VCaP (cell line): ENCODE data around the gene WDR70.

Source experiments
- H3K27ac ChIP-seq: fragments of 450-650 bp; 2 replicates; pipeline ENCODE4 v1.5.1; 2017
- TF ChIP-seq, protein P1 (sequence below): fragments of 450-650 bp; conservative IDR thresholded peaks from 2 replicates; pipeline ENCODE4 v1.5.1; 2017; ENCODE audit warnings: mild to moderate bottlenecking, moderate library complexity

Gene WDR70

GRCh38 chr5:37717613-37718431, 338.7 kb downstream of the WDR70 start:
- H3K27ac ChIP-seq: peak overlapping the region; percentile 74
- TF ChIP-seq, protein P1, sequence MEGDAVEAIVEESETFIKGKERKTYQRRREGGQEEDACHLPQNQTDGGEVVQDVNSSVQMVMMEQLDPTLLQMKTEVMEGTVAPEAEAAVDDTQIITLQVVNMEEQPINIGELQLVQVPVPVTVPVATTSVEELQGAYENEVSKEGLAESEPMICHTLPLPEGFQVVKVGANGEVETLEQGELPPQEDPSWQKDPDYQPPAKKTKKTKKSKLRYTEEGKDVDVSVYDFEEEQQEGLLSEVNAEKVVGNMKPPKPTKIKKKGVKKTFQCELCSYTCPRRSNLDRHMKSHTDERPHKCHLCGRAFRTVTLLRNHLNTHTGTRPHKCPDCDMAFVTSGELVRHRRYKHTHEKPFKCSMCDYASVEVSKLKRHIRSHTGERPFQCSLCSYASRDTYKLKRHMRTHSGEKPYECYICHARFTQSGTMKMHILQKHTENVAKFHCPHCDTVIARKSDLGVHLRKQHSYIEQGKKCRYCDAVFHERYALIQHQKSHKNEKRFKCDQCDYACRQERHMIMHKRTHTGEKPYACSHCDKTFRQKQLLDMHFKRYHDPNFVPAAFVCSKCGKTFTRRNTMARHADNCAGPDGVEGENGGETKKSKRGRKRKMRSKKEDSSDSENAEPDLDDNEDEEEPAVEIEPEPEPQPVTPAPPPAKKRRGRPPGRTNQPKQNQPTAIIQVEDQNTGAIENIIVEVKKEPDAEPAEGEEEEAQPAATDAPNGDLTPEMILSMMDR: no peak

GRCh38 chr5:37720550-37720952, 341.4 kb downstream of the WDR70 start:
- H3K27ac ChIP-seq: no peak overlapping the region
- TF ChIP-seq, protein P1: no peak

- H3K27ac ChIP-seq: no peak overlapping the region
- TF ChIP-seq, protein P1: no peak
Measured at GRCh38 chr5:37721447-37721871, 342.3 kb downstream of the WDR70 start.

GRCh38 chr5:37722236-37723161, 343.4 kb downstream of the WDR70 start:
- H3K27ac ChIP-seq: no peak overlapping the region
- TF ChIP-seq, protein P1: no peak

GRCh38 chr5:37723162-37723961, 344.2 kb downstream of the WDR70 start:
- TF ChIP-seq, protein P1: peak; percentile 40
- H3K27ac ChIP-seq: no peak overlapping the region

DNA sequence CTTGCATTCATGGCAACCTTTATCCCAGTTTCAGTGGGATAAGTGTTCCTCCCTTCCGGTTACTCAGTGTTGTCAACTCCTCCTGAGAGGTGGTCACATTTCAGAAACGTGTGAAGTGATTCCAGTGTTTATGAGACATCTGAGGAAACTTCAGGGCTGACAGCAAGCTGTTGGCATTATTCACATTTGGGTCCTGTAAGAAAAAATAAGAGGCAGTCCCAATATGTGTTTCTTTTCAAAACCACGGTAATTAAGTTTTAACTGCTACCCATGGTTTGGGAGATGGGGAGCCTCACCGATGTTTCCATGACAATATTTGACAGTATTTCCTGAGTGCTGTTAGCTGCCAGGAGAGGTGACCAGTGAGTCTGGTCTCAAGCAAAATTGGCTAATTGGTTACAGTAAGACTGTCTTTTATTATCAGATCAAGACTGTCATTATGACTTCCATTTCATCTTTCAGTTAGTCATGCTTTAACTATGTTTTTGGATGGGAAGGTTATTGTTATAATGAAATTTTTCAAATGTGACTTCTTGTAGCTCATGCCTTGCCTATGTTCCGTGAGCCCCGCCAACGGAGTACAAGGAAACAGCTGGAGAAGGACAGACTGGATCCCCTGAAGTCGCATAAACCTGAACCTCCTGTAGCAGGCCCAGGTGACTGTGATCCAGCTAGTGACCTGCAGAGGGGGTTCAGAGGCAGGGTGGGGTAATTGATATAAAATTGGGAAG, 345.4 kb downstream of the WDR70 start:
- TF ChIP-seq, protein P1: no peak
- H3K27ac ChIP-seq: no peak overlapping the region
